Hematopoietic multipotent progenitor cell treated with erythropoietin and hydrocortisone succinate and interleukin-3 and kit ligand, for 8 days (in vitro differentiated cells): Measurements from ENCODE around the gene LMOD1.

Experiments
- DNase-seq: peaks from one replicate; pipeline ENCODE4 v3.0.0-alpha.2; 2015

LMOD1 gene

GRCh38 chr1:201851949-201852348, 94.4 kb downstream of the LMOD1 start:
- no peak for DNase-seq

DNA sequence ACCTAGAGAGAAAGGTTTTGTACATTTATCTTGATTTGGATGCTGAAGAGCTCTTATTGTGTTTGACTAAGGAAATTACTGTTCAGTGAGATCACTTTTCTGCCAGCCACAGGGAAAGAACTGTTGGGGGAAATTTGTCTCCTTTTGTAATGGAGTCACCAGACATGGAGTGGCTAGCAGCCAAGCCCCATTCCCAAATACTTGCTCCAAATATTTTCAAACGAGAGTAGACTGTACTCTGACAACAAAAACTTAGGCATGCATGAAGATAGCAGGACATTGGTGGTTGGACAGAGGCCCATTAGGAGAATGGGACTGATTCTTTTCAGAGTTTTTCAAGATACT, 96.3 kb downstream of the LMOD1 start:
- no peak for DNase-seq

DNA sequence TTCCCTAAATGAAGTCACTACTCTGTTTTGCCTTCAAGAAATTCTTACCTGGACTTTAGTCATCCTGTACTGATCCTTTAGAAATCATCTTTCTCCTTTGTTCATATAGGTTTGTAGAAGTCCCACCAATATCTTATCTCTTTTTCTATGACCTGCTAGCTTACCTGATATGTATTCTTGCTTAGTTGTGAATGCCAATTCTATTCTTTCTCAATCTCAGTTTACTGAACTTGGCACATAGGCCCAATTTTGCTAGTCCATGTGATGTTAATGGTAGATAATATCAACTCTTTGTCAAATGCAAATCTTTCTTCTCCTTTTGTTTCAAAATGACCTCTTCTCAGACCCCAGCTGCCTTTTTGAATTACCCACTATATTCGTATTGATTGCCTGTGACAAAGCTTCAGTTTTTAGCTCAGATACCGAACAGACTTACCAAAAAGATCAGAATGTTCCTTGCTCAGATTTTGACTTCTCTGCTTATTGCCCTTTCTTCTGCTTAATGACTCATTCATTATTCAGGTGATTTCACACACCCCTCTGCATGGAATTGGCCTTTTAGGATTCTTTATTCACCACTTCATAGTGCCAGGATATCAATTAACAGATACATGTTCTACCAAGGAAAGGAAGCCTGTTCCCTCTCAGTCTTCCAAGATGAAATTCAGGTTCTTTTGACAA, 96.8 kb downstream of the LMOD1 start:
- no peak for DNase-seq

DNA sequence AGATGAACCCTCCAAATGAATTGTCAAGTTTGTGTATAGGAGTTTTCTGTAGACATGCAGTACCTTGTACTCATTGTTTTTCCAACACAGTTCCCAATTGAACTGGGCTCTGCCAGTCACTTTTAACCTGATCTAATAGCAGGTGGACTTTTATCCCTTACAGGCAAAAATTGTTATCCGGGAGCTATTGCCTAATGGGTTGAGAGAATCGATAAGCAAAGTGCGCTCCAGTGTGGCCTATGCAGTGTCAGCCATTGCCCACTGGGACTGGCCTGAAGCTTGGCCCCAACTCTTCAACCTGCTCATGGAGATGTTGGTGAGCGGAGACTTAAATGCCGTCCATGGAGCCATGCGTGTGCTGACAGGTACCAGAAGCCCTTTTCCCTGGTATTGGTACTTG, 98.1 kb downstream of the LMOD1 start:
- DNase-seq: no peak

- DNase-seq: no peak
These were observed 99.2 kb downstream of the LMOD1 start for GRCh38 chr1:201847150-201847549.
